NAMALWA (cell line): ENCODE results near the gene ARGLU1.

Experiments
- DNase-seq: peaks from one replicate; pipeline ENCODE4 v3.0.0-alpha.2; 2015; ENCODE audit warnings: low spot score

Gene ARGLU1

GRCh38 chr13:106499113-106499512, 68.8 kb downstream of the ARGLU1 start:
- no peak for DNase-seq

DNA sequence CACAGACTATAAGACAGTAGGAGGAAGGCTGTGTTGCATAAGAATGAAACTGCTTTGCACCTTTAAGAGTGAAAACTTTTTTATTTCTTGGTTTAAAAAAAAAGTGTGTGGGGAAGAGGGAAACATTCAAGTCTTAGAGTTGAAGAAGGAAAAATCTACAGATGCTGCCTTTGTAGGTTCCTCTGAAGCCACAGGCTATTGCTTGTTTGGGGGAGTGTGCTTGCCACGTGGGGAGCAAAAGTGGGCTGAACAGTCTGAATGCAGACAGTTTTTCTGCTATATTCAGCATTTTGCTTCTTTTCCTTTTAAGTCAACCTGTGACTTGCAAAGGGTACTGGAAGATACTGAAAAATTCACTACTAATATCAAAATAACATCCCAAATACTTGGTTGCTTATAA, 69.4 kb downstream of the ARGLU1 start:
- no peak for DNase-seq

DNA sequence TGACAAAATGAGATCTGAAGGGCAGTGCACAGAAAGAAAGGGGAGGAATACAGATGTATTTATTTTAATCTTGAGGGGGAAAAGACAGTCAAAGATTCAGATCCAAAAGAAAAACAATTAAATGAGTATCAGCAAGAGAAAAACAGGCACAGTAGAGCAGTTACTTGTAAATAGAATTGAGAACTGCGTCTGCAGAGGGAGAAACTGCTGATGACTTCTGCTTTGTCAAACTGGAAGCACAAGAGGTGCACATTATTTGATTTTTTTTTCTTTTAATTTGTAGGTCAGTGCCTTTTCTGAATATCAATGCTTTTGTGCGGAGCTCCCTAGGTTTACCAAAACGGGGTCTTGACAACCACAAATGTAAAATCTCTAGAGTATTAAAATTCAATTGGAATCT, 69.8 kb downstream of the ARGLU1 start:
- DNase-seq: no peak

DNA sequence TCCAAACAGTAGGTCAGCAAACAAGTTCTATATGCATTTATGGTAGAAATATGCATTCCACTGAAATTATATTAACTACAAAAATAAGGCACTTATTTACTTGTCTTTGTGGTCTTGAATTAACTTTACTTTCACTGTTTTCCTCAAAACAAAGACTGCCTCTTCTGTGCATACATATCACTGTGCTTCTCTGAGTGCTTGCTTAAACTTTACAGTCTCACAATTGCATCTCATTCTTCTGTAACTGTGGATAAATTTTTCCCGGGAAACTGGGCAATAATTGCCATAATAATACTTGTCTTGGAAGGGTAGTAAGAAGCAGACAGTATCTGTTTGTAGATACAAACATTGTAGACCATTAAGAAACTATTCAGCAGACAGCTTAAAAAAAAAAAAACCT, 70.9 kb downstream of the ARGLU1 start:
- DNase-seq: no peak

DNA sequence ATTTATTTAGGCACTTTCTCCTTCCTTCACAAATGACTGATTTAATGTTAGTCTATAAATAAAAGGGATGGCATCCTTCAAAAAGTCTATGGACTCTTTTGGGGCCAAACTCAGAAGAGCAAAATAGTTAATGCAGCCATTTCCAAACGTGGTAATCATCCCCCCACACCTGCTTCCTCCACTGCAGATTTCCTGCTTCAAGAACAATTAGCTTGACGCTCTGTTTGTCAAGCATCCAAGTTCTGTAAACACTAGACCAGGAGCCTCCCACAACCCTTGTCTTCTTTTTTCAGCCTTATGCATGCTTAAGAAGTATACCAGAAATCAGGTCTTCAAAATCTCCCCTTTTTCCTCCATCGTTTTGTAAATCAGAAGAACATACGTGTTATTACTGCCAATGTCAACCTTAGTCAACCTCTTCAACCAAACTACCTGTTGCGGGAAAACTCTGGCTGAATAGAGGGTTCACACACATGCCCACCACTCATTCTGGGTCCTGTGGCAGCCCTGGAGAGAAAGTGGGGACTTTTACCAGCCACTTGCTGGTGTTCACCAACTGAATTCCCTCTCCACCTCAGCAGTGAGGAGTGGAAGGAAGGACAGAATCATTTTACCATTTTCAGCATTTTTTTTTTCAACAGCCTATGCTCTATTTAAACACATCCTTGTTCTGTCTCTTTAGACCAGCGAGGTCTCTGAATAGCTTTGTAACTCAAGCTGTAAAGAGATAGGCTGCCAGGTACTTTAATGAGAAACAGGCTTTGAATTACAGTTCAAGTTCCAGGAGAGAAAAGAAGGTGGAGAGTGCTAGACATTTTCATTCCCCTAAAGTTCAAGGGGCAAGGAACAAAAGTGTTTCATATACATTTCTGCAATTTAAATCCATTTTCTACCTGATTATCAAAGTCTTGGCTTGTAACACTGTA, 71.6 kb downstream of the ARGLU1 start:
- DNase-seq: no peak

DNA sequence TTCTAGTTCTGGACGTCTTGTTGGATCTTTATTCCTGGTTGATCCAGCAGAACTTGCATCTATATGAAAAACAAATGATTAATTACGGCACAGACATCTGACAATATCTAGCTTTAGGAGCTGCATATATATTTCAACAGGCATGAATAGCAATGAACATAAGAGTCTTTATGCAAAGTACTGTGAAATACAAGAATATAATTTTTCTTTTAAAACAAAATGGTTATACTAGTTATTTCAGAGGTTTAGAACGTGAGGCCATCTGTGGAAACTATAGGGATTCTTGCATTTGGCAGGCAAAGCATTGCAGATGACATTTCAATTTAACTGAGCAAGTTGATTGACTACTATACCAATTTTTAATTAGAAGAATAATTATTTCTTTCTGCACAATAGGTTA, 73.0 kb downstream of the ARGLU1 start:
- DNase-seq: no peak

- DNase-seq: no peak
These were observed 73.4 kb downstream of the ARGLU1 start for GRCh38 chr13:106494506-106494905.

DNA sequence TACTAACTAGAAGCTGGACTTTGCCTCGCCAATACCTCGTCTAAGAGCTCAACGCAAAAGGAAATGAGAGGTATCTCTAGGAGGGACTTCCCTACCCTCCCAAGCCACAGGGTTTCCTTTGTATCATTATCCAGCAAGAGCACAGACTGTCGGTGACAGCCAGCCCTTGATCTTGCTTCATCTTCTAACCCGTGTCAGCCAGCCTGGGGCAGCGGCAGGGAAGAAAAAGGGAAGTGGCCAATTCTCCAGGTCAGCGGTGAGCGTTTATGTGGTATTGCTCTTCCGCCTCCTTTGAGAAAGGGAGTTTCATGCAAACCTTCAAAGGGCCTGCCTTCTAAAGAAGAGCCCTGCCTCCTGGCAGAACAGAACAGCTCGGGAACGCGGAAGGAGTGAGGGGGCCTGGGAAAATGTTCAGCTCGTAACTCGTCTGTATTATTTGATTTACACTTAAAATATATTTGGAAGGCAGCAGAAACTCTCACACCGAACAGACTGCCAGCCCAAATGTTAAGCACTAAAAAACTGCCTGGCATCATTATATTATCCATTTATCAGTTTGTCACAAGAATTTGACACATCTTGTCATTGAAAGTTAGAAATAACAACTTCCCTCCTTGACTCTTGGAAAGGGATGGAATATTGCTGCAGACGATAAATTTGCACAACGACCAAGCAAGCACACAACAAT, 74.3 kb downstream of the ARGLU1 start:
- DNase-seq: no peak

GRCh38 chr13:106492588-106493475, 75.1 kb downstream of the ARGLU1 start:
- no peak for DNase-seq

DNA sequence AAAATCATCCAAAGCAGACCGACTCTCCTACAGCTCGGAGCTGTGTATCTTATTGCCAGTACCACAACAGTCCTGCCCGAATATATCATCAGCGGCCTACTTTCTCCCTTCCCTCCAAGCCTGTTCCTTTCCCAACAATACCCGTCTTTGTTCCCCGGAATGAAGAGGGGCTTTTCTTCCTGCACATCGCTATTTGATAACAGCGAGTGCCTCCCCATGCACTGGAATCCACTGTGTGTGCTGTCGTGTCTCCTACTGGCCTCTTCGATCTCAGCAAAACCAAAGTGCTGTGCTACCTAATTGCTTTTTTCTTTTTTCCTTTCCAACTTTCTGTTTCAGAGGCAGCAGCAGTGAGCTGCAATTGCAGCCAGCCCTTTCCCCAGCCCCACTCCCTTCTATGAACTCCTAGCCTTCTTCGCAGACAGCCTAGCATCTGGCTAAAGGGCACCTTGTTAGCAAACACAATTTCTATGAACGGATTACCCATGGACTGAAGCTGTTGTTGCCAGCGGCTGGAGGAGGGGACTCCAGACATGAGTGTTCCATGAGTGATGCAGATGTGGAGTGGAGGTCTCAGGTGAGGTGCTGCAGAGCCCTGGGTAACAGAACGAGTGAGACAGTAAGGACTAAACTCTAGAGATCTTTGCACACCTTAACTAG, 75.9 kb downstream of the ARGLU1 start:
- DNase-seq: no peak
